Measurements from ENCODE around the gene TOR1AIP1. TPM values are rescaled to one million over a fixed set of nuclear protein-coding genes. Genes with fewer than 3 reads are reported as not detected.
A peak's percentile ranks its signal among the peaks of the same experiment; 100 is the strongest.

The TOR1AIP1 gene
- total RNA-seq, 6 donors from 2014 or later, result 19.9 to 65.0 (median 59.7) TPM

- ATAC-seq (ENCODE audit: low FRiP score in 2 of 2) (no peak), DNase-seq (no peak)
- H3K4me3 ChIP-seq, result no peak overlapping the region
- peaks cover 23 to 56% (median 35%) of the 10 kb centered on the region in 4 donors for H3K36me3 ChIP-seq
- no peaks in the 10 kb centered on the region for H3K27me3 ChIP-seq
- 51 to 74% methylated on average over 2 of the region's 2 CpGs for WGBS, 2 donors
- TF ChIP-seq POLR2A (IDR thresholded peaks at IDR 0.05) (no peak), CTCF (IDR thresholded peaks at IDR 0.05) (no peak), POLR2AphosphoS5 (IDR thresholded peaks at IDR 0.05) (no peak), EP300 (IDR thresholded peaks at IDR 0.05) (no peak)
- no peaks in the 10 kb centered on the region for H3K9me3 ChIP-seq
- H3K4me1 ChIP-seq, result peaks cover 35 to 55% (median 39%) of the 10 kb centered on the region in 4 donors
- peak overlapping the region in 1 of 4 donors; percentile 36 for H3K27ac ChIP-seq
Observed at GRCh38 chr1:179888071-179888470, 6.0 kb downstream of the TOR1AIP1 start.

- peaks cover 24 to 43% (median 27%) of the 10 kb centered on the region in 4 donors for H3K4me1 ChIP-seq
- H3K27ac ChIP-seq, result no peak overlapping the region
- peaks cover 23 to 63% (median 40%) of the 10 kb centered on the region in 4 donors for H3K36me3 ChIP-seq
- H3K4me3 ChIP-seq, result no peak overlapping the region
- H3K27me3 ChIP-seq, result no peaks in the 10 kb centered on the region
- H3K9me3 ChIP-seq, result no peaks in the 10 kb centered on the region
- DNase-seq (no peak), ATAC-seq (ENCODE audit: low FRiP score in 2 of 2) (no peak)
- 81 to 86% methylated on average over 4 of the region's 4 CpGs for WGBS, 2 donors
- TF ChIP-seq POLR2AphosphoS5 (IDR thresholded peaks at IDR 0.05), result no peak
- no peak for TF ChIP-seq CTCF (IDR thresholded peaks at IDR 0.05)
- no peak for TF ChIP-seq EP300 (IDR thresholded peaks at IDR 0.05)
Observed at GRCh38 chr1:179889589-179889988, 7.5 kb downstream of the TOR1AIP1 start.

- no peaks in the 10 kb centered on the region for H3K9me3 ChIP-seq
- no peaks in the 10 kb centered on the region for H3K4me1 ChIP-seq
- TF ChIP-seq CTCF (IDR thresholded peaks at IDR 0.05) (no peak), POLR2AphosphoS5 (IDR thresholded peaks at IDR 0.05) (no peak), EP300 (IDR thresholded peaks at IDR 0.05) (no peak), POLR2A (IDR thresholded peaks at IDR 0.05) (no peak)
- ATAC-seq (ENCODE audit: low FRiP score in 2 of 2), result no peak
- H3K27me3 ChIP-seq, result no peaks in the 10 kb centered on the region
- peaks cover 23 to 94% (median 49%) of the 10 kb centered on the region in 4 donors for H3K36me3 ChIP-seq
- DNase-seq, result no peak
- no peak overlapping the region for H3K4me3 ChIP-seq
- H3K27ac ChIP-seq, result no peak overlapping the region
- 45 to 65% methylated on average over 1 of the region's 1 CpG for WGBS, 2 donors
Observed at GRCh38 chr1:179910934-179911333, 28.8 kb downstream of the TOR1AIP1 start.

- ATAC-seq (ENCODE audit: low FRiP score in 2 of 2), result no peak
- Histone ChIP-seq H3K27me3 (no peaks in the 10 kb centered on the region), H3K4me1 (no peaks in the 10 kb centered on the region), H3K9me3 (no peaks in the 10 kb centered on the region), H3K36me3 (peaks cover 23 to 93% (median 48%) of the 10 kb centered on the region in 4 donors), H3K27ac (no peak overlapping the region), H3K4me3 (no peak overlapping the region)
- WGBS, 2 donors, result 95 to 100% methylated on average over 3 of the region's 3 CpGs
- TF ChIP-seq POLR2AphosphoS5 (IDR thresholded peaks at IDR 0.05), result no peak
- no peak for TF ChIP-seq CTCF (IDR thresholded peaks at IDR 0.05)
- no peak for TF ChIP-seq EP300 (IDR thresholded peaks at IDR 0.05)
- no peak for TF ChIP-seq POLR2A (IDR thresholded peaks at IDR 0.05)
- DNase-seq, result no peak
Observed at GRCh38 chr1:179911812-179912211, 29.7 kb downstream of the TOR1AIP1 start.
